Adipose tissue (tissue), 3 donors: Measurements from ENCODE around the gene IL10RB. TPM values are rescaled to one million over a fixed set of nuclear protein-coding genes. Genes with fewer than 3 reads are reported as not detected.

ENCODE experiments used
- H3K27ac ChIP-seq: one replicate; pipeline ENCODE4 v1.5.1; 2013; ENCODE audit warnings: low read depth, low read length
- WGBS, 3 donors: extraction: QIAGEN DNeasy Blood & Tissue Kit; methylation state at CpG; one replicate each; pipeline ENCODE4 v1.1.7; 2013; 5-methylcytosine and 5-hydroxymethylcytosine counted together
- polyA plus RNA-seq, 3 donors: library from polyadenylated mRNA; stranded (reverse); fragments of 200-250 nt; gene quantifications; one replicate each; pipeline ENCODE4 v1.2.3, GENCODE V29; 2013
- donor health status: healthy with polysubstance abuse.
- donor health status: Bipolar disorder and iron deficiency.
- donor health status: healthy.

Gene IL10RB
- polyA plus RNA-seq, 3 donors, result 22.2 to 33.3 (median 29.3) TPM

- no peak overlapping the region for H3K27ac ChIP-seq
- 96 to 98% (median 98%) methylated on average over 9 of the region's 9 CpGs for WGBS, 3 donors
These were observed 7.7 kb upstream of the IL10RB start for GRCh38 chr21:33258475-33258874.

GRCh38 chr21:33259428-33259827 lies 6.7 kb upstream of the IL10RB start:
- H3K27ac ChIP-seq, result no peak overlapping the region
- WGBS, 3 donors, result 86 to 90% (median 87%) methylated on average over 2 of the region's 2 CpGs

- 54 to 80% (median 56%) methylated on average over 7 of the region's 7 CpGs for WGBS, 3 donors
- H3K27ac ChIP-seq, result no peak overlapping the region
These were observed 6.2 kb upstream of the IL10RB start for GRCh38 chr21:33259995-33260394.

- 48 to 79% (median 55%) methylated on average over 3 of the region's 3 CpGs for WGBS, 3 donors
- H3K27ac ChIP-seq, result no peak overlapping the region
These were observed 4.5 kb upstream of the IL10RB start for GRCh38 chr21:33261635-33262034.

- WGBS, 3 donors, result 96% methylated on average over 11 of the region's 11 CpGs
These were observed 3.2 kb upstream of the IL10RB start for GRCh38 chr21:33262921-33263320.

GRCh38 chr21:33264561-33264960 lies 1.6 kb upstream of the IL10RB start:
- 85 to 94% (median 93%) methylated on average over 11 of the region's 11 CpGs for WGBS, 3 donors
- no peak overlapping the region for H3K27ac ChIP-seq

More at GRCh38 chr21:33262921-33263320, 3.2 kb upstream of the IL10RB start:
- H3K27ac ChIP-seq, result no peak overlapping the region

- peak overlapping the region; percentile 77 for H3K27ac ChIP-seq
- WGBS, 3 donors, result 20 to 25% (median 22%) methylated on average over 12 of the region's 12 CpGs
These were observed 510 bp upstream of the IL10RB start for GRCh38 chr21:33265664-33266049.

- 2 to 7% (median 2%) methylated on average over 8 of the region's 8 CpGs for WGBS, 3 donors
These were observed 595 bp downstream of the IL10RB start for GRCh38 chr21:33266789-33267135.

GRCh38 chr21:33267250-33267649 lies 1.1 kb downstream of the IL10RB start:
- no peak overlapping the region for H3K27ac ChIP-seq
- WGBS, 3 donors, result 68 to 79% (median 76%) methylated on average over 7 of the region's 7 CpGs

More at GRCh38 chr21:33266789-33267135, 595 bp downstream of the IL10RB start:
- peak overlapping the region; percentile 73 for H3K27ac ChIP-seq

GRCh38 chr21:33268393-33268736 lies 2.2 kb downstream of the IL10RB start:
- 80 to 87% (median 87%) methylated on average over 7 of the region's 7 CpGs for WGBS, 3 donors
- H3K27ac ChIP-seq, result no peak overlapping the region

- 41 to 82% (median 79%) methylated on average over 12 of the region's 12 CpGs for WGBS, 3 donors
- H3K27ac ChIP-seq, result no peak overlapping the region
These were observed 2.7 kb downstream of the IL10RB start for GRCh38 chr21:33268737-33269441.

GRCh38 chr21:33270986-33271385 lies 4.8 kb downstream of the IL10RB start:
- 93 to 96% (median 94%) methylated on average over 8 of the region's 8 CpGs for WGBS, 3 donors
- no peak overlapping the region for H3K27ac ChIP-seq

GRCh38 chr21:33273044-33273443 lies 6.9 kb downstream of the IL10RB start:
- WGBS, 3 donors, result 87 to 93% (median 92%) methylated on average over 6 of the region's 6 CpGs
- no peak overlapping the region for H3K27ac ChIP-seq

- 91 to 99% (median 96%) methylated on average over 2 of the region's 2 CpGs for WGBS, 3 donors
- no peak overlapping the region for H3K27ac ChIP-seq
These were observed 12.6 kb downstream of the IL10RB start for GRCh38 chr21:33278721-33279120.

- WGBS, 3 donors, result 83 to 99% (median 99%) methylated on average over 3 of the region's 3 CpGs
- no peak overlapping the region for H3K27ac ChIP-seq
These were observed 13.2 kb downstream of the IL10RB start for GRCh38 chr21:33279330-33279820.

GRCh38 chr21:33281096-33281652 lies 15.0 kb downstream of the IL10RB start:
- 92 to 96% (median 94%) methylated on average over 6 of the region's 6 CpGs for WGBS, 3 donors
- H3K27ac ChIP-seq, result no peak overlapping the region

GRCh38 chr21:33283203-33283602 lies 17.0 kb downstream of the IL10RB start:
- 93 to 96% (median 93%) methylated on average over 5 of the region's 5 CpGs for WGBS, 3 donors
- H3K27ac ChIP-seq, result no peak overlapping the region

GRCh38 chr21:33286076-33286475 lies 19.9 kb downstream of the IL10RB start:
- whole genome bisulfite sequencing, 3 donors, result 48 to 76% (median 75%) methylated on average over 11 of the region's 11 CpGs
- H3K27ac ChIP-seq, result no peak overlapping the region

GRCh38 chr21:33286600-33287456 lies 20.7 kb downstream of the IL10RB start:
- 37 to 52% (median 50%) methylated on average over 15 of the region's 15 CpGs for WGBS, 3 donors
- no peak overlapping the region for H3K27ac ChIP-seq
